IMR-90 (cell line): Measurements from ENCODE around the gene SNX2. TPM values are rescaled to one million over a fixed set of nuclear protein-coding genes. Genes with fewer than 3 reads are reported as not detected.

Experiments used
- ATAC-seq: fragments of 200-7000 bp; cut with Tn5 transposase; 2 replicates; pipeline ENCODE4 v1.9.1; 2020; ENCODE audit warnings: low read depth, mild to moderate bottlenecking, moderate library complexity
- BruUV-seq: library from RNA; stranded (reverse); fragments of 400-500 nt; replicated peaks from 2 replicates; lab custom pipeline; 2021; lab: Mats Ljungman, UMichigan
- CTCF ChIA-PET: fragments of 300-600 bp; formaldehyde crosslinking; extraction: SDS; loops from one replicate; lab custom pipeline; 2021; ENCODE audit warnings: antibody characterized with exemption; lab: Yijun Ruan, JAX
- POLR2A ChIA-PET: fragments of 300-600 bp; sonication (Branson Sonifier 250); formaldehyde crosslinking; loops from one replicate; lab custom pipeline; 2022; ENCODE audit warnings: antibody characterized with exemption; ENCODE audit not compliant: unreplicated experiment; lab: Charles Lee
- DNase-seq: peaks from one replicate; pipeline ENCODE4 v3.0.0; 2013
- H2AFZ ChIP-seq: replicated peaks from 2 replicates; pipeline ENCODE3; 2013; ENCODE audit warnings: low read length, mild to moderate bottlenecking; ENCODE audit not compliant: poor library complexity
- H2AK5ac ChIP-seq: 2 replicates; pipeline ENCODE4 v1.6.1; 2013; ENCODE audit warnings: low read depth, low read length, inconsistent platforms
- H2AK9ac ChIP-seq: replicated peaks from 2 replicates; pipeline ENCODE3; 2013; ENCODE audit warnings: mild to moderate bottlenecking, low read depth, low read length, moderate library complexity; ENCODE audit not compliant: poor library complexity
- H2BK120ac ChIP-seq: 2 replicates; pipeline ENCODE4 v1.6.1; 2013; ENCODE audit warnings: low read depth, low read length, inconsistent platforms
- H2BK15ac ChIP-seq: 3 replicates; pipeline ENCODE4 v1.6.1; 2013; ENCODE audit warnings: low read depth, low read length, inconsistent platforms
- H2BK20ac ChIP-seq: 2 replicates; pipeline ENCODE4 v1.6.1; 2013; ENCODE audit warnings: low read depth, mild to moderate bottlenecking, inconsistent platforms, low read length, moderate library complexity
- H2BK5ac ChIP-seq: 2 replicates; pipeline ENCODE4 v1.6.1; 2013; ENCODE audit warnings: mild to moderate bottlenecking, low read depth, low read length, inconsistent platforms; ENCODE audit not compliant: poor library complexity, severe bottlenecking
- H3K14ac ChIP-seq: replicated peaks from 2 replicates; pipeline ENCODE4 v1.6.1; 2013; ENCODE audit warnings: low read depth, low read length, inconsistent platforms
- H3K18ac ChIP-seq: 2 replicates; pipeline ENCODE4 v1.6.1; 2013; ENCODE audit warnings: low read depth, low read length, control low read depth
- H3K23ac ChIP-seq: 2 replicates; pipeline ENCODE4 v1.6.1; 2013; ENCODE audit warnings: low read depth, low read length, inconsistent platforms
- H3K27ac ChIP-seq: 2 replicates; pipeline ENCODE4 v1.5.1; 2013; ENCODE audit warnings: mild to moderate bottlenecking, control low read depth, low read length; ENCODE audit not compliant: insufficient read depth
- H3K27me3 ChIP-seq: 2 replicates; pipeline ENCODE4 v1.6.1; 2013; ENCODE audit warnings: low read length; ENCODE audit not compliant: control insufficient read depth, insufficient read depth
- H3K36me3 ChIP-seq: 2 replicates; pipeline ENCODE4 v1.6.1; 2013; ENCODE audit warnings: low read length, mixed read lengths; ENCODE audit not compliant: control insufficient read depth, insufficient read depth
- H3K4ac ChIP-seq: 2 replicates; pipeline ENCODE4 v1.6.1; 2013; ENCODE audit warnings: low read depth, low read length, inconsistent platforms
- H3K4me1 ChIP-seq: 2 replicates; pipeline ENCODE4 v1.6.1; 2013; ENCODE audit warnings: low read length, mixed read lengths; ENCODE audit not compliant: control insufficient read depth, insufficient read depth
- H3K4me2 ChIP-seq: 2 replicates; pipeline ENCODE4 v1.6.1; 2013; ENCODE audit warnings: low read depth, mild to moderate bottlenecking, control low read depth, low read length, moderate library complexity
- H3K4me3 ChIP-seq: 2 replicates; pipeline ENCODE4 v1.5.1; 2013; ENCODE audit warnings: low read depth, mild to moderate bottlenecking, control low read depth, low read length, moderate library complexity; ENCODE audit not compliant: insufficient read depth
- H3K56ac ChIP-seq: 2 replicates; pipeline ENCODE4 v1.6.1; 2013; ENCODE audit warnings: low read length, inconsistent platforms; ENCODE audit not compliant: insufficient read depth; ENCODE audit errors: extremely low read depth
- H3K79me1 ChIP-seq, 2 experiments: 2 replicates each; pipeline ENCODE4 v1.6.1; 2013; ENCODE audit warnings: low read length in 2 of 2, inconsistent platforms in 1 of 2, low read depth in 1 of 2
- H3K9ac ChIP-seq: 2 replicates; pipeline ENCODE4 v1.6.1; 2013; ENCODE audit warnings: low read depth, low read length, control low read depth
- H3K9me1 ChIP-seq: 2 replicates; pipeline ENCODE4 v1.6.1; 2013; ENCODE audit warnings: low read length, inconsistent platforms; ENCODE audit not compliant: insufficient read depth
- H3K9me3 ChIP-seq: 2 replicates; pipeline ENCODE4 v1.6.1; 2013; ENCODE audit warnings: low read length; ENCODE audit not compliant: control insufficient read depth, insufficient read depth
- H4K20me1 ChIP-seq: 2 replicates; pipeline ENCODE4 v1.6.1; 2013; ENCODE audit warnings: low read length, inconsistent platforms; ENCODE audit not compliant: insufficient read depth
- H4K5ac ChIP-seq: 2 replicates; pipeline ENCODE4 v1.6.1; 2013; ENCODE audit warnings: mild to moderate bottlenecking, low read depth, low read length, control low read depth
- H4K8ac ChIP-seq, 2 experiments: 2 replicates each; pipeline ENCODE4 v1.6.1; 2013; ENCODE audit warnings: low read depth in 2 of 2, low read length in 2 of 2, control low read depth in 1 of 2, inconsistent platforms in 1 of 2
- H4K91ac ChIP-seq: 2 replicates; pipeline ENCODE4 v1.6.1; 2013; ENCODE audit warnings: low read depth, low read length, inconsistent platforms; ENCODE audit not compliant: insufficient read depth
- BHLHE40 ChIP-seq: fragments of 150-350 bp; IDR thresholded peaks from 2 replicates; pipeline ENCODE4 v1.6.1; 2016; ENCODE audit warnings: mild to moderate bottlenecking, low read depth, low read length
- CEBPB ChIP-seq: IDR thresholded peaks from 2 replicates; pipeline ENCODE4 v1.6.1; 2012; ENCODE audit warnings: low read depth, low read length, improper control_type of control experiment
- CHD1 ChIP-seq: IDR thresholded peaks from 2 replicates; pipeline ENCODE4 v1.6.1; 2012; ENCODE audit warnings: low read depth, low read length, improper control_type of control experiment
- ELK1 ChIP-seq: fragments of 150-350 bp; IDR thresholded peaks from 2 replicates; pipeline ENCODE4 v1.6.1; 2016; ENCODE audit warnings: low read depth, mild to moderate bottlenecking, low read length, moderate library complexity, borderline replicate concordance
- FOS ChIP-seq: fragments of 150-350 bp; IDR thresholded peaks from 2 replicates; pipeline ENCODE4 v1.6.1; 2016; ENCODE audit warnings: low read depth, low read length
- MAZ ChIP-seq: IDR thresholded peaks from 2 replicates; pipeline ENCODE4 v1.6.1; 2012; ENCODE audit warnings: low read depth, mild to moderate bottlenecking, low read length, improper control_type of control experiment, moderate library complexity, borderline replicate concordance
- MXI1 ChIP-seq: IDR thresholded peaks from 2 replicates; pipeline ENCODE4 v1.6.1; 2012; ENCODE audit warnings: low read depth, mild to moderate bottlenecking, low read length, moderate library complexity, borderline replicate concordance
- RAD21 ChIP-seq: IDR thresholded peaks from 2 replicates; pipeline ENCODE4 v1.6.1; 2012; ENCODE audit warnings: low read length, improper control_type of control experiment
- RCOR1 ChIP-seq: IDR thresholded peaks from 2 replicates; pipeline ENCODE4 v1.6.1; 2012; ENCODE audit warnings: mild to moderate bottlenecking, low read length, improper control_type of control experiment; ENCODE audit not compliant: insufficient replicate concordance
- RFX5 ChIP-seq: IDR thresholded peaks from 2 replicates; pipeline ENCODE4 v1.8.0; 2012; ENCODE audit warnings: low read depth, mild to moderate bottlenecking, low read length, moderate library complexity
- SMC3 ChIP-seq: fragments of 150-350 bp; IDR thresholded peaks from 2 replicates; pipeline ENCODE4 v1.6.1; 2016; ENCODE audit warnings: low read depth, mild to moderate bottlenecking, antibody characterized with exemption, low read length, moderate library complexity
- WGBS, 2 experiments: methylation state at CpG; one replicate each; pipeline versions ENCODE4 v1.1.5 to v1.1.7; 2013; ENCODE audit warnings: missing lambda C conversion rate in 2 of 2; ENCODE audit not compliant: insufficient read length in 1 of 2; ENCODE audit errors: extremely low coverage in 2 of 2; 5-methylcytosine and 5-hydroxymethylcytosine counted together
- dilution Hi-C: fragments of 300-500 bp; cut with HindIII; formaldehyde crosslinking; loops from one replicate; pipeline ENCODE4 v1.14.3; 2018; ENCODE audit warnings: low sequenced_read_pairs; ENCODE audit not compliant: unreplicated experiment
- in situ Hi-C: fragments of 300-500 bp; cut with MboI; formaldehyde crosslinking; loops from 3 replicates; pipeline ENCODE4 v1.14.3; 2019; ENCODE audit warnings: low sequenced_read_pairs, inconsistent platforms, mixed read lengths
- intact Hi-C: fragments of 100-400 bp; cut with micrococcal nuclease; formaldehyde crosslinking; loops from 2 replicates; pipeline ENCODE4 v1.10.0; 2022
- polyA plus RNA-seq, 3 experiments: library from polyadenylated mRNA; depleted of rRNA; stranded (reverse); fragments of >200 nt; gene quantifications; 2 replicates each; pipeline ENCODE4 v1.2.3, GENCODE V29; 2012; ENCODE audit warnings: low replicate concordance in 1 of 3
- total RNA-seq: library from RNA; depleted of rRNA; stranded (reverse); fragments of >200 nt; gene quantifications from 2 replicates; pipeline ENCODE4 v1.2.3, GENCODE V29; 2012
- TF ChIP-seq, protein P1 (sequence below): conservative IDR thresholded peaks from 2 replicates; pipeline ENCODE4 v1.5.1; 2012; ENCODE audit warnings: mild to moderate bottlenecking, low read depth, low read length, improper control_type of control experiment

The SNX2 gene
- total and polyA plus RNA-seq, 2 of the 4 experiments (the other 2 are of a cell fraction): 26.3 to 52.9 TPM

DNA sequence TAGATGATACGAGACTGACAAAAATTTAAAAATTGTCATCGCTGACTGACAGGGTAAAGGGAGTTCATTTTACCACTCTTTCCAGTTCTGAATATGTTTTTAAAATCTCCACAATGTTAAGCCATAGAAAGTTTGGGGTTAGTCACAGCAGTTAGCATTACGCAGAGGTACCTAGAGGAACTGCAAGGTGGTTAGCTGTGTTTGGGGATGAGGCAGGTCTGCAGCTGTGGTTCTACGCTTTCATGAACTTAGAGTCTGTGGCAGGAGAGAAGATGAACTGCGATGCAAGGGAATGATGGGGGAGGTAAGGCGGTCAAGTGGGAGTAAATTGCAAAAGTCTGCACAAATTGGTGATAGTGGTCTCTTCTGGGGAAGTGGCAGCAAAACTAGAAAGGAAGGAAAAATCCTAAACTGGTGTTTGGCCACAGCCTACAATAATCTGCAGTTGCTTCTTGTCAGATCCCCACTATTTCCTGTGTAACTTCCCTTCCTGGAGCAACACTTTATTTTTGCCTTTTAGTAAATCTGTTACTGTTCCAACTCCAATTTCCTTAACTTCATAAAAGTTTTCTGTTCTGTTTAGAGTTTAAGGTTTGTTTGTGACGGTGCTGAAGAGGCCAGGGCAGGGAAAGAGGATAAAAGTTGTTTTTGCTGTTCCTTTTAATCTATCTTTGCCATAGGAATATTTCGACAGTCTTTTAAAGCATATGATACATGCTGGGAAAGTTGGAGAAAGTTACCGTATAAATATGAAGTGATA, 38.6 kb upstream of the SNX2 start:
- dilution Hi-C loops: no loop called here

More for the DNA sequence above, 38.6 kb upstream of the SNX2 start:
- Histone ChIP-seq H3K79me1 (no peaks in the 10 kb centered on the region), H4K5ac (no peak overlapping the region), H3K9me3 (no peaks in the 10 kb centered on the region), H3K56ac (no peak overlapping the region), H2BK120ac (no peak overlapping the region), H4K8ac (no peak overlapping the region), H3K9ac (no peak overlapping the region), H3K18ac (no peak overlapping the region), H3K27me3 (peaks cover 2% of the 10 kb centered on the region; the same call in 1 of the 2 replicates), H3K4me1 (no peaks in the 10 kb centered on the region), H4K20me1 (no peaks in the 10 kb centered on the region), H4K91ac (no peak overlapping the region), H3K4me2 (no peak overlapping the region), H3K23ac (no peak overlapping the region), H2BK20ac (no peak overlapping the region), H3K4ac (no peak overlapping the region), H2AK9ac (no peak overlapping the region), H3K9me1 (no peaks in the 10 kb centered on the region), H2BK15ac (no peak overlapping the region), H2AFZ (no peak overlapping the region), H2AK5ac (no peak overlapping the region), H3K14ac (no peak overlapping the region), H2BK5ac (no peak overlapping the region), H3K36me3 (no peaks in the 10 kb centered on the region), H3K4me3 (no peak overlapping the region), H3K27ac (no peak overlapping the region)
- DNase-seq: no peak
- ChIA-PET CTCF (no interaction called here), POLR2A (no interaction called here)
- BruUV-seq: no TSS peak
- intact Hi-C loops (no loop called here), in situ Hi-C loops (no loop called here)
- no peak for TF ChIP-seq CHD1
- no peak for TF ChIP-seq SMC3
- TF ChIP-seq ELK1: no peak
- TF ChIP-seq RFX5: no peak
- no peak for TF ChIP-seq RAD21
- TF ChIP-seq MXI1: no peak
- no peak for TF ChIP-seq RCOR1
- TF ChIP-seq, protein P1, sequence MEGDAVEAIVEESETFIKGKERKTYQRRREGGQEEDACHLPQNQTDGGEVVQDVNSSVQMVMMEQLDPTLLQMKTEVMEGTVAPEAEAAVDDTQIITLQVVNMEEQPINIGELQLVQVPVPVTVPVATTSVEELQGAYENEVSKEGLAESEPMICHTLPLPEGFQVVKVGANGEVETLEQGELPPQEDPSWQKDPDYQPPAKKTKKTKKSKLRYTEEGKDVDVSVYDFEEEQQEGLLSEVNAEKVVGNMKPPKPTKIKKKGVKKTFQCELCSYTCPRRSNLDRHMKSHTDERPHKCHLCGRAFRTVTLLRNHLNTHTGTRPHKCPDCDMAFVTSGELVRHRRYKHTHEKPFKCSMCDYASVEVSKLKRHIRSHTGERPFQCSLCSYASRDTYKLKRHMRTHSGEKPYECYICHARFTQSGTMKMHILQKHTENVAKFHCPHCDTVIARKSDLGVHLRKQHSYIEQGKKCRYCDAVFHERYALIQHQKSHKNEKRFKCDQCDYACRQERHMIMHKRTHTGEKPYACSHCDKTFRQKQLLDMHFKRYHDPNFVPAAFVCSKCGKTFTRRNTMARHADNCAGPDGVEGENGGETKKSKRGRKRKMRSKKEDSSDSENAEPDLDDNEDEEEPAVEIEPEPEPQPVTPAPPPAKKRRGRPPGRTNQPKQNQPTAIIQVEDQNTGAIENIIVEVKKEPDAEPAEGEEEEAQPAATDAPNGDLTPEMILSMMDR: no peak
- TF ChIP-seq CEBPB: no peak
- TF ChIP-seq MAZ: no peak
- TF ChIP-seq BHLHE40: no peak
- no peak for TF ChIP-seq FOS
- ATAC-seq: no peak
- WGBS, 2 experiments: 81% methylated on average over 4 of the region's 9 CpGs; no CpG with 5 or more reads in 1 of the 2 experiments
